SK-N-SH treated with all-trans-retinoic acid at 6 μM for 48 hours (cell line): ENCODE data around the gene HDAC8.

Experiments used
- ARNTL ChIP-seq: fragments of 450-650 bp; formaldehyde crosslinking; IDR thresholded peaks from 2 replicates; pipeline ENCODE4 v1.5.0; 2020; ENCODE audit warnings: low read depth, mild to moderate bottlenecking, moderate library complexity, borderline replicate concordance
- BACH2 ChIP-seq: fragments of 250-450 bp; sonication (Bioruptor Pico); IDR thresholded peaks from 2 replicates; pipeline ENCODE4 v1.9.0; 2021; ENCODE audit warnings: mild to moderate bottlenecking, borderline replicate concordance
- GLIS3 ChIP-seq: fragments of 250-450 bp; sonication (Bioruptor Pico); IDR thresholded peaks from 2 replicates; pipeline ENCODE4 v1.5.0; 2020; ENCODE audit warnings: mild to moderate bottlenecking, moderate library complexity
- ISL1 ChIP-seq: fragments of 250-450 bp; sonication (Bioruptor Pico); IDR thresholded peaks from 2 replicates; pipeline ENCODE4 v2.1.2; 2022; ENCODE audit warnings: mild to moderate bottlenecking, moderate library complexity
- RARB ChIP-seq: fragments of 250-450 bp; sonication (Bioruptor Pico); IDR thresholded peaks from 2 replicates; pipeline ENCODE4 v1.8.0; 2021; ENCODE audit warnings: mild to moderate bottlenecking, moderate library complexity
- SNAI2 ChIP-seq: fragments of 250-450 bp; sonication (Bioruptor Pico); IDR thresholded peaks from 2 replicates; pipeline ENCODE4 v1.5.0; 2020; ENCODE audit warnings: mild to moderate bottlenecking, moderate library complexity
- ZFP3 ChIP-seq: fragments of 250-450 bp; sonication (Bioruptor Pico); IDR thresholded peaks from 2 replicates; pipeline ENCODE4 v1.5.0; 2020; ENCODE audit warnings: mild to moderate bottlenecking, moderate library complexity
- ZNF565 ChIP-seq: fragments of 450-650 bp; formaldehyde crosslinking; conservative IDR thresholded peaks from 2 replicates; pipeline ENCODE4 v1.5.0; 2020; ENCODE audit warnings: low read depth, mild to moderate bottlenecking, moderate library complexity
- TF ChIP-seq, protein P1 (sequence below): fragments of 250-450 bp; sonication (Bioruptor Pico); IDR thresholded peaks from 2 replicates; pipeline ENCODE4 v1.8.0; 2020; ENCODE audit warnings: mild to moderate bottlenecking, moderate library complexity, borderline replicate concordance
- TF ChIP-seq, protein P2 (sequence below): fragments of 250-450 bp; sonication (Bioruptor Pico); IDR thresholded peaks from 2 replicates; pipeline ENCODE4 v1.5.0; 2020; ENCODE audit warnings: mild to moderate bottlenecking, moderate library complexity
- TF ChIP-seq, protein P3 (sequence below): fragments of 250-450 bp; sonication (Bioruptor Pico); IDR thresholded peaks from 2 replicates; pipeline ENCODE4 v1.5.1; 2020; ENCODE audit warnings: low read depth, mild to moderate bottlenecking, moderate library complexity

DNA sequence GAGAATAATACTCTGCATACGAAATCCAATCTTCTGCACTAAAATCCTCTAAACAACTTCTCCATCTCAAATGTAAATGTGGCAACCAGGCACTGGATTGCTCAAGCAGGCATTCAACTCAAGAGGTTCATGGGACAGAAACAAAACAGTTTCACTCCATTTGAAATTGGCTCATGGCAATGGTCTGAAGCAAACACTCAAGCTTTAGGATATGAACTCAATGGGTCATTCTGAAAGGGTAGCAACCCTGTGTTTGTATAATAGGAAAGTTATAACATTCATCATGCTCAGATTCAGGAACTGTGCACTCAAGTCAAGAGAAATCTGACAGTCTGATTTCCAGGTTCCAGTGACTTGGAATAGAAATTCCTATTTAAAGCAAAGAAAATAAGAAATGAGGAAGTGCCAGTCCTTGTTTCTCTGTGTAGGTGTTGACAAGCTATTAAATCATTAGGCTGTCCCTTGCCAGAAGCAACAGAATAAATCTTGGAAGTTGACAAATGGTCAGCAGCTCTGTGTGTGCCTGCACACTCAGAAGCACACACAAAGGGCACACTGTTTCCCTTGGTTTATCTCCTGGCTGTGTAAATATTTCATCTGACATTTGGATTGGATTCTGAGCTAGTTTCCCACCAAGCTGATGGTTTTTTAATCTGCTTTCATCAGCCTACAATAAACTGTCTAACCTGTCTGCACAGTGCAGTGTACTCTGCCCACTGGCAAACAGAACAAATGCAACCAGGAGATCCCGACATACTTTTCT is 191.0 kb downstream of the HDAC8 start:
- TF ChIP-seq, protein P1, sequence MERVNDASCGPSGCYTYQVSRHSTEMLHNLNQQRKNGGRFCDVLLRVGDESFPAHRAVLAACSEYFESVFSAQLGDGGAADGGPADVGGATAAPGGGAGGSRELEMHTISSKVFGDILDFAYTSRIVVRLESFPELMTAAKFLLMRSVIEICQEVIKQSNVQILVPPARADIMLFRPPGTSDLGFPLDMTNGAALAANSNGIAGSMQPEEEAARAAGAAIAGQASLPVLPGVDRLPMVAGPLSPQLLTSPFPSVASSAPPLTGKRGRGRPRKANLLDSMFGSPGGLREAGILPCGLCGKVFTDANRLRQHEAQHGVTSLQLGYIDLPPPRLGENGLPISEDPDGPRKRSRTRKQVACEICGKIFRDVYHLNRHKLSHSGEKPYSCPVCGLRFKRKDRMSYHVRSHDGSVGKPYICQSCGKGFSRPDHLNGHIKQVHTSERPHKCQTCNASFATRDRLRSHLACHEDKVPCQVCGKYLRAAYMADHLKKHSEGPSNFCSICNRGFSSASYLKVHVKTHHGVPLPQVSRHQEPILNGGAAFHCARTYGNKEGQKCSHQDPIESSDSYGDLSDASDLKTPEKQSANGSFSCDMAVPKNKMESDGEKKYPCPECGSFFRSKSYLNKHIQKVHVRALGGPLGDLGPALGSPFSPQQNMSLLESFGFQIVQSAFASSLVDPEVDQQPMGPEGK (CRISPR knock-in tag): no peak
- TF ChIP-seq, protein P2, sequence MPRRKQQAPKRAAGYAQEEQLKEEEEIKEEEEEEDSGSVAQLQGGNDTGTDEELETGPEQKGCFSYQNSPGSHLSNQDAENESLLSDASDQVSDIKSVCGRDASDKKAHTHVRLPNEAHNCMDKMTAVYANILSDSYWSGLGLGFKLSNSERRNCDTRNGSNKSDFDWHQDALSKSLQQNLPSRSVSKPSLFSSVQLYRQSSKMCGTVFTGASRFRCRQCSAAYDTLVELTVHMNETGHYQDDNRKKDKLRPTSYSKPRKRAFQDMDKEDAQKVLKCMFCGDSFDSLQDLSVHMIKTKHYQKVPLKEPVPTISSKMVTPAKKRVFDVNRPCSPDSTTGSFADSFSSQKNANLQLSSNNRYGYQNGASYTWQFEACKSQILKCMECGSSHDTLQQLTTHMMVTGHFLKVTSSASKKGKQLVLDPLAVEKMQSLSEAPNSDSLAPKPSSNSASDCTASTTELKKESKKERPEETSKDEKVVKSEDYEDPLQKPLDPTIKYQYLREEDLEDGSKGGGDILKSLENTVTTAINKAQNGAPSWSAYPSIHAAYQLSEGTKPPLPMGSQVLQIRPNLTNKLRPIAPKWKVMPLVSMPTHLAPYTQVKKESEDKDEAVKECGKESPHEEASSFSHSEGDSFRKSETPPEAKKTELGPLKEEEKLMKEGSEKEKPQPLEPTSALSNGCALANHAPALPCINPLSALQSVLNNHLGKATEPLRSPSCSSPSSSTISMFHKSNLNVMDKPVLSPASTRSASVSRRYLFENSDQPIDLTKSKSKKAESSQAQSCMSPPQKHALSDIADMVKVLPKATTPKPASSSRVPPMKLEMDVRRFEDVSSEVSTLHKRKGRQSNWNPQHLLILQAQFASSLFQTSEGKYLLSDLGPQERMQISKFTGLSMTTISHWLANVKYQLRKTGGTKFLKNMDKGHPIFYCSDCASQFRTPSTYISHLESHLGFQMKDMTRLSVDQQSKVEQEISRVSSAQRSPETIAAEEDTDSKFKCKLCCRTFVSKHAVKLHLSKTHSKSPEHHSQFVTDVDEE: no peak
- TF ChIP-seq ISL1 (CRISPR knock-in tag) (no peak), ARNTL (CRISPR knock-in tag) (no peak), GLIS3 (no peak), BACH2 (CRISPR knock-in tag) (no peak), ZFP3 (CRISPR knock-in tag) (no peak), SNAI2 (CRISPR knock-in tag) (no peak), ZNF565 (CRISPR knock-in tag) (no peak), RARB (CRISPR knock-in tag) (no peak)
- TF ChIP-seq, protein P3, sequence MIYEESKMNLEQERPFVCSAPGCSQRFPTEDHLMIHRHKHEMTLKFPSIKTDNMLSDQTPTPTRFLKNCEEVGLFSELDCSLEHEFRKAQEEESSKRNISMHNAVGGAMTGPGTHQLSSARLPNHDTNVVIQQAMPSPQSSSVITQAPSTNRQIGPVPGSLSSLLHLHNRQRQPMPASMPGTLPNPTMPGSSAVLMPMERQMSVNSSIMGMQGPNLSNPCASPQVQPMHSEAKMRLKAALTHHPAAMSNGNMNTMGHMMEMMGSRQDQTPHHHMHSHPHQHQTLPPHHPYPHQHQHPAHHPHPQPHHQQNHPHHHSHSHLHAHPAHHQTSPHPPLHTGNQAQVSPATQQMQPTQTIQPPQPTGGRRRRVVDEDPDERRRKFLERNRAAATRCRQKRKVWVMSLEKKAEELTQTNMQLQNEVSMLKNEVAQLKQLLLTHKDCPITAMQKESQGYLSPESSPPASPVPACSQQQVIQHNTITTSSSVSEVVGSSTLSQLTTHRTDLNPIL: no peak
